ENCODE results near the gene UGT3A2.

UGT3A2 gene

GRCh38 chr5:36007366-36007765, 59.3 kb downstream of the UGT3A2 start:
- Histone ChIP-seq H3K4me3 (ENCODE audit: low read length) (no peak overlapping the region), H3K4me1 (ENCODE audit: control insufficient read depth, low read length) (no peaks in the 10 kb centered on the region), H3K79me2 (ENCODE audit: control insufficient read depth, low read length) (no peaks in the 10 kb centered on the region), H3K36me3 (ENCODE audit: control insufficient read depth, low read length) (no peaks in the 10 kb centered on the region), H4K20me1 (ENCODE audit: control insufficient read depth, insufficient read depth, low read depth, low read length) (no peaks in the 10 kb centered on the region), H3F3A (ENCODE audit: control insufficient read depth, insufficient read depth) (no peaks in the 10 kb centered on the region), H3K27me3 (ENCODE audit: control insufficient read depth, low read length) (no peaks in the 10 kb centered on the region), H3K27ac (ENCODE audit: low read depth, low read length) (no peak overlapping the region), H3K9me3 (ENCODE audit: control insufficient read depth, insufficient read depth, low read length) (peaks cover 14% of the 10 kb centered on the region; the same call in 1 of the 2 replicates), H3K9me2 (replicated peaks; ENCODE audit: control insufficient read depth, low read length) (no peaks in the 10 kb centered on the region), H3K4me2 (ENCODE audit: low read length) (no peak overlapping the region)
- TF ChIP-seq, protein P1, sequence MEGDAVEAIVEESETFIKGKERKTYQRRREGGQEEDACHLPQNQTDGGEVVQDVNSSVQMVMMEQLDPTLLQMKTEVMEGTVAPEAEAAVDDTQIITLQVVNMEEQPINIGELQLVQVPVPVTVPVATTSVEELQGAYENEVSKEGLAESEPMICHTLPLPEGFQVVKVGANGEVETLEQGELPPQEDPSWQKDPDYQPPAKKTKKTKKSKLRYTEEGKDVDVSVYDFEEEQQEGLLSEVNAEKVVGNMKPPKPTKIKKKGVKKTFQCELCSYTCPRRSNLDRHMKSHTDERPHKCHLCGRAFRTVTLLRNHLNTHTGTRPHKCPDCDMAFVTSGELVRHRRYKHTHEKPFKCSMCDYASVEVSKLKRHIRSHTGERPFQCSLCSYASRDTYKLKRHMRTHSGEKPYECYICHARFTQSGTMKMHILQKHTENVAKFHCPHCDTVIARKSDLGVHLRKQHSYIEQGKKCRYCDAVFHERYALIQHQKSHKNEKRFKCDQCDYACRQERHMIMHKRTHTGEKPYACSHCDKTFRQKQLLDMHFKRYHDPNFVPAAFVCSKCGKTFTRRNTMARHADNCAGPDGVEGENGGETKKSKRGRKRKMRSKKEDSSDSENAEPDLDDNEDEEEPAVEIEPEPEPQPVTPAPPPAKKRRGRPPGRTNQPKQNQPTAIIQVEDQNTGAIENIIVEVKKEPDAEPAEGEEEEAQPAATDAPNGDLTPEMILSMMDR (IDR thresholded peaks at IDR 0.05; ENCODE audit: low read depth, low read length, poor library complexity, severe bottlenecking) = no peak
- TF ChIP-seq EZH2phosphoT487 (IDR thresholded peaks at IDR 0.05; ENCODE audit: borderline replicate concordance, low read length) = no peak

DNA sequence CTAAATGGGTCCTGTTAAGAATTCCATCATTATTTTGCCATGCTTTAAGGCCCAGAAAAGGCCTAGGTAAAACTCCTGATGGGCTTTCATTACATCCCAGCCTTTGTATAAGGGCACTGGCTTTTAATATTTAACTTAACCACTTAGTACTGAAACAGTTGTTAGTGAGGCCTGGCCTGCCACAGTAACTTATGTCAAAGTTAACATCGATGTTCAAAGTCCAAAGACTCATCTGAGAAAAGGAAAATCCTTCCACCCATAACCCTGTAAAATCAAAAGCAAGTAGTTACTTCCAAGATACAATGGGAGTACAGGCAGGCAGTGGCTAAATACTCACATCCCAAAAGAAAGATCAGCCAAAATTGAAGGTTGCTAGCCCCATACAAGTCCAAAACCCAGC, 60.5 kb downstream of the UGT3A2 start:
- H3K36me3 ChIP-seq (ENCODE audit: control insufficient read depth, low read length) = no peaks in the 10 kb centered on the region
- TF ChIP-seq, protein P1 (IDR thresholded peaks at IDR 0.05; ENCODE audit: low read depth, low read length, poor library complexity, severe bottlenecking) = no peak
- TF ChIP-seq EZH2phosphoT487 (IDR thresholded peaks at IDR 0.05; ENCODE audit: borderline replicate concordance, low read length) = no peak
- no peak overlapping the region for H3K4me3 ChIP-seq (ENCODE audit: low read length)

GRCh38 chr5:36001032-36001431, 65.7 kb downstream of the UGT3A2 start:
- H3K27ac ChIP-seq (ENCODE audit: low read depth, low read length) = no peak overlapping the region
- H3K4me2 ChIP-seq (ENCODE audit: low read length) = no peak overlapping the region
- TF ChIP-seq EZH2phosphoT487 (IDR thresholded peaks at IDR 0.05; ENCODE audit: borderline replicate concordance, low read length) = no peak
- TF ChIP-seq, protein P1 (IDR thresholded peaks at IDR 0.05; ENCODE audit: low read depth, low read length, poor library complexity, severe bottlenecking) = no peak
- no peaks in the 10 kb centered on the region for H3K9me2 ChIP-seq (replicated peaks; ENCODE audit: control insufficient read depth, low read length)
- no peaks in the 10 kb centered on the region for H4K20me1 ChIP-seq (ENCODE audit: control insufficient read depth, insufficient read depth, low read depth, low read length)
- no peaks in the 10 kb centered on the region for H3K79me2 ChIP-seq (ENCODE audit: control insufficient read depth, low read length)
- H3K4me3 ChIP-seq (ENCODE audit: low read length) = no peak overlapping the region
- H3K9me3 ChIP-seq (ENCODE audit: control insufficient read depth, insufficient read depth, low read length) = no peaks in the 10 kb centered on the region
- no peaks in the 10 kb centered on the region for H3K36me3 ChIP-seq (ENCODE audit: control insufficient read depth, low read length)
- H3K4me1 ChIP-seq (ENCODE audit: control insufficient read depth, low read length) = no peaks in the 10 kb centered on the region
- no peaks in the 10 kb centered on the region for H3K27me3 ChIP-seq (ENCODE audit: control insufficient read depth, low read length)
- H3F3A ChIP-seq (ENCODE audit: control insufficient read depth, insufficient read depth) = no peaks in the 10 kb centered on the region

More for the DNA sequence above, 60.5 kb downstream of the UGT3A2 start:
- Histone ChIP-seq H3K9me3 (ENCODE audit: control insufficient read depth, insufficient read depth, low read length) (peaks cover 13% of the 10 kb centered on the region; the same call in 1 of the 2 replicates), H3K9me2 (replicated peaks; ENCODE audit: control insufficient read depth, low read length) (no peaks in the 10 kb centered on the region), H3K27ac (ENCODE audit: low read depth, low read length) (no peak overlapping the region), H4K20me1 (ENCODE audit: control insufficient read depth, insufficient read depth, low read depth, low read length) (no peaks in the 10 kb centered on the region), H3K4me2 (ENCODE audit: low read length) (no peak overlapping the region), H3K79me2 (ENCODE audit: control insufficient read depth, low read length) (no peaks in the 10 kb centered on the region), H3K4me1 (ENCODE audit: control insufficient read depth, low read length) (no peaks in the 10 kb centered on the region), H3F3A (ENCODE audit: control insufficient read depth, insufficient read depth) (no peaks in the 10 kb centered on the region), H3K27me3 (ENCODE audit: control insufficient read depth, low read length) (no peaks in the 10 kb centered on the region)

Data from DOHH2 (cell line).